ENCODE measurements around the gene DEGS2. TPM values are rescaled to one million over a fixed set of nuclear protein-coding genes. Genes with fewer than 3 reads are reported as not detected.
A peak's percentile ranks its signal among the peaks of the same experiment; 100 is the strongest.

Gene DEGS2
- total and polyA plus RNA-seq, 2 of the 13 experiments (the other 11 are each of a cell fraction or from before 2014, with no cell fraction given): 0.09 TPM

DNA sequence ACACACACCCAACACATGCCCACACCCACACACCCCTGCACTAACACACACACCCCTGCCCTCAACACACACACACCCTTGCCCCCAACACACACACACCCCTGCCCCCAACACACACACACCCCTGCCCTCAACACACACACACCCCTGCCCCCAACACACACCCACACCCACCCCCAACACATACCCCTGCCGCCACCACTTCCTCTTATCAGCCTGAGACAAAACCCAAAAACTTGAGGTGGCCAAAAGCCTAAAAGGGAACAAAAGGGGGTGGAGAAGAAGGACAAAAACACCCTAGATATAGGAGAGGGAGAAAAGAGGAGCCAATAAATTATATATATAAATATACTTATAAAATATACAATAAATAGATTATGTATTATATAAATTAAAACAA is 9.1 kb upstream of the DEGS2 start (continued):
- TF ChIP-seq, protein P1, sequence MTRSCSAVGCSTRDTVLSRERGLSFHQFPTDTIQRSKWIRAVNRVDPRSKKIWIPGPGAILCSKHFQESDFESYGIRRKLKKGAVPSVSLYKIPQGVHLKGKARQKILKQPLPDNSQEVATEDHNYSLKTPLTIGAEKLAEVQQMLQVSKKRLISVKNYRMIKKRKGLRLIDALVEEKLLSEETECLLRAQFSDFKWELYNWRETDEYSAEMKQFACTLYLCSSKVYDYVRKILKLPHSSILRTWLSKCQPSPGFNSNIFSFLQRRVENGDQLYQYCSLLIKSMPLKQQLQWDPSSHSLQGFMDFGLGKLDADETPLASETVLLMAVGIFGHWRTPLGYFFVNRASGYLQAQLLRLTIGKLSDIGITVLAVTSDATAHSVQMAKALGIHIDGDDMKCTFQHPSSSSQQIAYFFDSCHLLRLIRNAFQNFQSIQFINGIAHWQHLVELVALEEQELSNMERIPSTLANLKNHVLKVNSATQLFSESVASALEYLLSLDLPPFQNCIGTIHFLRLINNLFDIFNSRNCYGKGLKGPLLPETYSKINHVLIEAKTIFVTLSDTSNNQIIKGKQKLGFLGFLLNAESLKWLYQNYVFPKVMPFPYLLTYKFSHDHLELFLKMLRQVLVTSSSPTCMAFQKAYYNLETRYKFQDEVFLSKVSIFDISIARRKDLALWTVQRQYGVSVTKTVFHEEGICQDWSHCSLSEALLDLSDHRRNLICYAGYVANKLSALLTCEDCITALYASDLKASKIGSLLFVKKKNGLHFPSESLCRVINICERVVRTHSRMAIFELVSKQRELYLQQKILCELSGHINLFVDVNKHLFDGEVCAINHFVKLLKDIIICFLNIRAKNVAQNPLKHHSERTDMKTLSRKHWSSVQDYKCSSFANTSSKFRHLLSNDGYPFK (CRISPR knock-in tag; IDR thresholded peaks at IDR 0.05; ENCODE audit: borderline replicate concordance): no peak
- TF ChIP-seq PPARG (CRISPR knock-in tag; conservative IDR thresholded peaks at IDR 0.05): no peak
- no peak for TF ChIP-seq DR1 (CRISPR knock-in tag; IDR thresholded peaks at IDR 0.05)
- no peak for TF ChIP-seq ZBTB7B (CRISPR knock-in tag; IDR thresholded peaks at IDR 0.05)
- no peak for TF ChIP-seq JUNB (CRISPR knock-in tag; IDR thresholded peaks at IDR 0.05; ENCODE audit: borderline replicate concordance)
- TF ChIP-seq ZNF225 (CRISPR knock-in tag; IDR thresholded peaks at IDR 0.05): no peak
- no peak for TF ChIP-seq ZNF567 (CRISPR knock-in tag; IDR thresholded peaks at IDR 0.05; ENCODE audit: borderline replicate concordance)

DNA sequence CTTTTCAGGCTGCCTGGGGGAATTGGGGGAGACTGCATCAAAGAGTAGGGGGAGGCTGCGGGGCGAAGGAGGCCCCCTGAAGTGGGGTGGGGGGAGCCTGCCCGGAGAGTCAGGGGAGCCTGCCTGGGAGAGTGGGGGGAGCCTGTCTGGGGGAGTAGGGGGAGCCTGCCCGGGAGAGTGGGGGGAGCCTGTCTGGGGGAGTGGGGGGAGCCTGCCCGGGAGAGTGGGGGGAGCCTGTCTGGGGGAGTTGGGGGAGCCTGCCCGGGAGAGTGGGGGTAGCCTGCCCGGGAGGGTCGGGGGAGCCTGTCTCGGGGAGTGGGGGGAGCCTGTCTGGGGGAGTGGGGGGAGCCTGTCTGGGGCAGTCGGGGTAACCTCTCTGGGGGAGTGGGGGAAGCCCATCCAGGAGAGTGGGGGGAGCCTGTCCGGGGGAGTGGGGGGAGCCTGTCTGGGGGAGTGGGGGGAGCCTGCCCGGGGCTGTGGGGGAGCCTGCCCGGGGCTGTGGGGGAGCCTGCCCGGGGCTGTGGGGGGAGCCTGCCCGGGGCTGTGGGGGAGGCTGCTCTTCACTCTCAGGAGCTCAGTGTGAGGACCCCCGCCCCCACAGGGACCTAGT is 6.5 kb upstream of the DEGS2 start:
- Histone ChIP-seq H3K79me2 (ENCODE audit: insufficient read depth, low read length) (no peaks in the 10 kb centered on the region), H4K20me1 (ENCODE audit: insufficient read depth, low read length) (no peaks in the 10 kb centered on the region), H3K4me3 (replicated peaks in 1 of 3; ENCODE audit: insufficient read depth in 1 of 3, low read depth in 2 of 3, low read length in 3 of 3) (peak overlapping the region in 1 of 3 experiments; percentile 60; a peak in 2 of 6 replicates), H2AFZ (ENCODE audit: low read length) (no peak overlapping the region), H3K36me3 (replicated peaks in 1 of 2; ENCODE audit: control insufficient read depth in 1 of 2, insufficient read depth in 2 of 2, low read length in 2 of 2) (no peaks in the 10 kb centered on the region), H3K9ac (ENCODE audit: insufficient read depth, low read depth, low read length) (no peak overlapping the region), H3K27me3 (ENCODE audit: control insufficient read depth in 1 of 2, insufficient read depth in 2 of 2, low read length in 2 of 2) (peaks cover 0 to 8% of the 10 kb centered on the region in 2 experiments; a peak in 1 of 5 replicates), H3K9me3 (ENCODE audit: low read length) (no peaks in the 10 kb centered on the region), H3K27ac (ENCODE audit: extremely low read length, insufficient read depth, low read length) (no peak overlapping the region), H3K4me1 (ENCODE audit: insufficient read depth, low read length) (no peaks in the 10 kb centered on the region; the same call in 1 of the 2 replicates), H3K4me2 (ENCODE audit: low read depth, low read length) (peak overlapping the region; percentile 80)
- no TSS peak for BruUV-seq (replicated peaks)
- 78% methylated on average over 9 of the region's 16 CpGs for WGBS (ENCODE audit: low lambda C conversion rate)
- ChIA-PET POLR2A (no interaction called here), CTCF (ENCODE audit: low intra/inter-chr PET ratio, low total read pairs) (no interaction called here)
- DNase-seq (ENCODE audit: low spot score): no peak
- ATAC-seq: no peak; the same call in 1 of the 3 replicates
- FAIRE-seq: no peak
- intact Hi-C loops (cut with micrococcal nuclease; ENCODE audit: unreplicated experiment) (no loop called here), in situ Hi-C loops (cut with HindIII; ENCODE audit: extremely low pct_ligation_motif_present, low pct_unique_long_range_greater_than_20kb) (no loop called here)
- TF ChIP-seq JUN (CRISPR knock-in tag; IDR thresholded peaks at IDR 0.05) (no peak), ZNF652 (CRISPR knock-in tag; IDR thresholded peaks at IDR 0.05; ENCODE audit: borderline replicate concordance, low read depth) (no peak), ZNF644 (CRISPR knock-in tag; IDR thresholded peaks at IDR 0.05; ENCODE audit: low read depth) (no peak), HMG20A (CRISPR knock-in tag; IDR thresholded peaks at IDR 0.05; ENCODE audit: borderline replicate concordance) (no peak)
- TF ChIP-seq, protein P2, sequence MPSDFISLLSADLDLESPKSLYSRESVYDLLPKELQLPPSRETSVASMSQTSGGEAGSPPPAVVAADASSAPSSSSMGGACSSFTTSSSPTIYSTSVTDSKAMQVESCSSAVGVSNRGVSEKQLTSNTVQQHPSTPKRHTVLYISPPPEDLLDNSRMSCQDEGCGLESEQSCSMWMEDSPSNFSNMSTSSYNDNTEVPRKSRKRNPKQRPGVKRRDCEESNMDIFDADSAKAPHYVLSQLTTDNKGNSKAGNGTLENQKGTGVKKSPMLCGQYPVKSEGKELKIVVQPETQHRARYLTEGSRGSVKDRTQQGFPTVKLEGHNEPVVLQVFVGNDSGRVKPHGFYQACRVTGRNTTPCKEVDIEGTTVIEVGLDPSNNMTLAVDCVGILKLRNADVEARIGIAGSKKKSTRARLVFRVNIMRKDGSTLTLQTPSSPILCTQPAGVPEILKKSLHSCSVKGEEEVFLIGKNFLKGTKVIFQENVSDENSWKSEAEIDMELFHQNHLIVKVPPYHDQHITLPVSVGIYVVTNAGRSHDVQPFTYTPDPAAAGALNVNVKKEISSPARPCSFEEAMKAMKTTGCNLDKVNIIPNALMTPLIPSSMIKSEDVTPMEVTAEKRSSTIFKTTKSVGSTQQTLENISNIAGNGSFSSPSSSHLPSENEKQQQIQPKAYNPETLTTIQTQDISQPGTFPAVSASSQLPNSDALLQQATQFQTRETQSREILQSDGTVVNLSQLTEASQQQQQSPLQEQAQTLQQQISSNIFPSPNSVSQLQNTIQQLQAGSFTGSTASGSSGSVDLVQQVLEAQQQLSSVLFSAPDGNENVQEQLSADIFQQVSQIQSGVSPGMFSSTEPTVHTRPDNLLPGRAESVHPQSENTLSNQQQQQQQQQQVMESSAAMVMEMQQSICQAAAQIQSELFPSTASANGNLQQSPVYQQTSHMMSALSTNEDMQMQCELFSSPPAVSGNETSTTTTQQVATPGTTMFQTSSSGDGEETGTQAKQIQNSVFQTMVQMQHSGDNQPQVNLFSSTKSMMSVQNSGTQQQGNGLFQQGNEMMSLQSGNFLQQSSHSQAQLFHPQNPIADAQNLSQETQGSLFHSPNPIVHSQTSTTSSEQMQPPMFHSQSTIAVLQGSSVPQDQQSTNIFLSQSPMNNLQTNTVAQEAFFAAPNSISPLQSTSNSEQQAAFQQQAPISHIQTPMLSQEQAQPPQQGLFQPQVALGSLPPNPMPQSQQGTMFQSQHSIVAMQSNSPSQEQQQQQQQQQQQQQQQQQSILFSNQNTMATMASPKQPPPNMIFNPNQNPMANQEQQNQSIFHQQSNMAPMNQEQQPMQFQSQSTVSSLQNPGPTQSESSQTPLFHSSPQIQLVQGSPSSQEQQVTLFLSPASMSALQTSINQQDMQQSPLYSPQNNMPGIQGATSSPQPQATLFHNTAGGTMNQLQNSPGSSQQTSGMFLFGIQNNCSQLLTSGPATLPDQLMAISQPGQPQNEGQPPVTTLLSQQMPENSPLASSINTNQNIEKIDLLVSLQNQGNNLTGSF (CRISPR knock-in tag; IDR thresholded peaks at IDR 0.05): no peak
- TF ChIP-seq, protein P3, sequence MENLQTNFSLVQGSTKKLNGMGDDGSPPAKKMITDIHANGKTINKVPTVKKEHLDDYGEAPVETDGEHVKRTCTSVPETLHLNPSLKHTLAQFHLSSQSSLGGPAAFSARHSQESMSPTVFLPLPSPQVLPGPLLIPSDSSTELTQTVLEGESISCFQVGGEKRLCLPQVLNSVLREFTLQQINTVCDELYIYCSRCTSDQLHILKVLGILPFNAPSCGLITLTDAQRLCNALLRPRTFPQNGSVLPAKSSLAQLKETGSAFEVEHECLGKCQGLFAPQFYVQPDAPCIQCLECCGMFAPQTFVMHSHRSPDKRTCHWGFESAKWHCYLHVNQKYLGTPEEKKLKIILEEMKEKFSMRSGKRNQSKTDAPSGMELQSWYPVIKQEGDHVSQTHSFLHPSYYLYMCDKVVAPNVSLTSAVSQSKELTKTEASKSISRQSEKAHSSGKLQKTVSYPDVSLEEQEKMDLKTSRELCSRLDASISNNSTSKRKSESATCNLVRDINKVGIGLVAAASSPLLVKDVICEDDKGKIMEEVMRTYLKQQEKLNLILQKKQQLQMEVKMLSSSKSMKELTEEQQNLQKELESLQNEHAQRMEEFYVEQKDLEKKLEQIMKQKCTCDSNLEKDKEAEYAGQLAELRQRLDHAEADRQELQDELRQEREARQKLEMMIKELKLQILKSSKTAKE (CRISPR knock-in tag; IDR thresholded peaks at IDR 0.05; ENCODE audit: borderline replicate concordance): no peak

Data from HepG2 (cell line).